Measurements from ENCODE around the gene PASK.

- TF ChIP-seq CTCF (IDR thresholded peaks at IDR 0.05 in 8 of 11, conservative IDR thresholded peaks at IDR 0.05 in 3 of 11) (no peak), POLR2A (IDR thresholded peaks at IDR 0.05) (no peak)
Observed at GRCh38 chr2:241070361-241070760, 78.9 kb downstream of the PASK start.

All from spleen (tissue), 7 donors.